ENCODE measurements around the gene INPP4B.

Gene INPP4B

DNA sequence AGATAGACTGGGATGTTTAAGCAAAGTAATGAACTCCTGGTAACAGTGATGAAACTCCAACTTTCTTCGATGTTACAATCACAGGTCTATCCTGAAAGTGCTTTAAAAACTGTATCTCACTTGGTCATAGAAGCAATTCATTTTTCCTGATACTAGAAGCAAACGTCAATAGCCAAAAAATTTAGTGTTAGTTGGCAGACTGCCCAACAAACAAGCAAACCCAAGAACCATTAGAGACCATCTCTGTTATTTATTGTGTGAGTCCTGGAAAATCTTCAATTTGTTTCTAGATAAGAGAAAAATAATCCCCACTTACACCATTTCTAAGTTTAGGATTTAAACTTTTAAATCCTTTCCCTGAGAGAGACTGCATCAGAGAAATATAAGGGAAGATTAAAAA, 553.9 kb downstream of the INPP4B start:
- no peak for DNase-seq (ENCODE audit: low read depth)
- no peak overlapping the region for H3K4me3 ChIP-seq (ENCODE audit: low read length)
- TF ChIP-seq CTCF (conservative IDR thresholded peaks at IDR 0.05; ENCODE audit: low read length) = no peak

DNA sequence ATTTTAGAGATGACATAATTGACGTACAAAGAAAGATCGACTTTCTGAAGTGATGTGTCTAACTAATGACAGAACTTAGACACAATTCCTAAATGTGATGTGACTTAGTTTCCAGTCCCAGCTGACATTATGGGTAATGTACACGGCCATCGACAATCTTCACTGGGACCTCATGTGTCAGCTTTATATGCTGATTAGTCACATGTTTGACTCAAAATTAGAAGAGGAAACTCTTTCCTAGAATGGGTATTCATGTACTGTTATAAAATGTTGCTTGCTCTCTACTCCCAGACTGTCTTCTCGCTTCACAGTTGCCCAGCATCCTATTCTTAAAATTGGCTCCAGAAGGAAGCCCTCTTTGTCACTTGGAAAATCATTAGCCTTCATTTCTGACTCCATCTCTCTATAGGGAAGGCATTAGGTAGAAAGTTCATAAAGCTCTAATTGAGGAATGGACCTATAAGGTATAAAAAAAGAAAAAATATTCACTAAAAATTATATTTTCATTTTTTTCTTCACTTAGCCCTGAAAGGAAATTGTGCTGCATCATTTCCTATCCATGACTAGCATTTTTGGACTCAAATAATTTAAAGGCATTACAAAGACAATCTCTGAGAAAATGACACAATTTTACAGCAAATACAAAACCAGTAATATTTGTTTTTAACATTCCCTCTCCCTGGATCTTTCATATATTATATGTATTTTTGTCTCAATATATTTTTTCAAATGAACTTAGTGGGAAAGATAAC, 554.6 kb downstream of the INPP4B start:
- no peak for TF ChIP-seq CTCF (conservative IDR thresholded peaks at IDR 0.05; ENCODE audit: low read length)
- no peak for DNase-seq (ENCODE audit: low read depth)
- H3K4me3 ChIP-seq (ENCODE audit: low read length) = no peak overlapping the region

DNA sequence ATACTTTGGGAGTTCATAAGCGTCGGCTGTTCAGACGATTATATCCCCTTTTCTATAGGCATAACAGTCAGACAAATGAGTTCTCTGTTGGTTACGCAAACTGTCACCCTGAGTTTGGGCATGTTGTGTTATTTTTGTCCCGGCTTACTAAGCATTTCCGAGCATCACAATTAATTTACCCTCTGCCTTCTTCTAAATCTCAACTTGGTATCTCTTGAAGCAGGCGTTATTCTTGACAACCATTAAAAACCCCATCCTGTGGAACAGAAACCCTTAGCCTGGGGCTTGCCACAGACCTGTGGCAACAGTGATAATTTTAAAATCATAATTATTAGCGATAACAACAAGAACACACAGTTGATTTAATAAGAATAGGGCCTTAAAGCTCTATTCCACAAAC, 558.7 kb downstream of the INPP4B start:
- DNase-seq (ENCODE audit: low read depth) = no peak
- no peak for TF ChIP-seq CTCF (conservative IDR thresholded peaks at IDR 0.05; ENCODE audit: low read length)
- H3K4me3 ChIP-seq (ENCODE audit: low read length) = no peak overlapping the region

GRCh38 chr4:142285222-142285583, 560.9 kb downstream of the INPP4B start:
- no peak for TF ChIP-seq CTCF (conservative IDR thresholded peaks at IDR 0.05; ENCODE audit: low read length)

DNA sequence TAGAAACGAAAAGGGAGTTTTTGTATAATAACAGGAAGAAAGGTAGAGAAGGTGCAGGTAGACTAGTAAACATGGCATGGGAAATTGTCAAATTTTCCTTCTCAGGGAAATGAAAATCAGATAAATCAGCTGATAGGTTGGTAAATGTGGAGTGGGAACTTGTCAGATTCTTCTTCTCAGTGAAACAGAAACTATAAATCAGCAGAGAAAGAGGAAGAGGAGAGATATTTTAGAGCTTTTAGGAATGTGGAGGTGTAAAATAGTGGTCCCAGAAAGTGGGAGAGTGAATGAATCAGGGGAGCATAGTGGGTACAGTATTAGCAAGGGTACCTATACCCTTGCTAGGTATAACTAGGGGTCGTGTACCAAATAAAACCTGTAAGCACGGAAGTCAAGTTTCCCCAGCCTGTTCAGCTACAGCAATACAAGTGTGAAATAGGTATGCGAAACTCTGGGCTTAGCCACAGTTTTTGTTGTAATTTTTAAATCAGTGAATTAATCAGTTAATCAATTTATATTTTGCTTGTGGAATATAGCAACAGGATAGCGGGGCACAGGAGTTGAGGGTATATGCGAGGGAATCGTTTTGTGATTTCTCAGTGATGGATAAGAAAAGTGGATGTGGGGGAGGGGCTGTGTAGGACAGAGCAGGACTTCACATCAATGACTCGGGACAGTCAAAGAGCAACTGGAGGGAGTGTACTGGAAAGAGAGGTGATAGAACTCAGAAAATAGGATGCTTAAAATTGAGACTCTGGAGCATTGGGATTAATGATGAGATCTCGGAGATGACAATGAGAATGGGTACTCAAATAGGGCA, 561.5 kb downstream of the INPP4B start:
- no peak for TF ChIP-seq CTCF (conservative IDR thresholded peaks at IDR 0.05; ENCODE audit: low read length)
- H3K4me3 ChIP-seq (ENCODE audit: low read length) = no peak overlapping the region
- DNase-seq (ENCODE audit: low read depth) = no peak

More at GRCh38 chr4:142285222-142285583, 560.9 kb downstream of the INPP4B start:
- DNase-seq (ENCODE audit: low read depth) = no peak
- H3K4me3 ChIP-seq (ENCODE audit: low read length) = no peak overlapping the region

- DNase-seq (ENCODE audit: low read depth) = no peak
- TF ChIP-seq CTCF (conservative IDR thresholded peaks at IDR 0.05; ENCODE audit: low read length) = peak; percentile 48
- H3K4me3 ChIP-seq (ENCODE audit: low read length) = no peak overlapping the region
Measured at GRCh38 chr4:142282870-142283431, 563.1 kb downstream of the INPP4B start.
